Endothelial cell of hepatic sinusoid (primary cell): ENCODE data around the gene BEGAIN.

Source experiments
- in situ Hi-C: cut with HindIII; loops from 2 replicates; pipeline ENCODE4 v1.10.0; 2017; ENCODE audit warnings: low sequenced_read_pairs

Gene BEGAIN

GRCh38 chr14:100587086-100587762, at the start of gene BEGAIN:
Gene BEGAIN, minus strand, starts transcription at chr14:100587417. Its CDS starts 127 bp downstream, at chr14:100587290.
- in situ Hi-C loops: no loop called here

- in situ Hi-C loops: no loop called here
Measured at GRCh38 chr14:100636559-100636958, 49.3 kb upstream of the BEGAIN start.

DNA sequence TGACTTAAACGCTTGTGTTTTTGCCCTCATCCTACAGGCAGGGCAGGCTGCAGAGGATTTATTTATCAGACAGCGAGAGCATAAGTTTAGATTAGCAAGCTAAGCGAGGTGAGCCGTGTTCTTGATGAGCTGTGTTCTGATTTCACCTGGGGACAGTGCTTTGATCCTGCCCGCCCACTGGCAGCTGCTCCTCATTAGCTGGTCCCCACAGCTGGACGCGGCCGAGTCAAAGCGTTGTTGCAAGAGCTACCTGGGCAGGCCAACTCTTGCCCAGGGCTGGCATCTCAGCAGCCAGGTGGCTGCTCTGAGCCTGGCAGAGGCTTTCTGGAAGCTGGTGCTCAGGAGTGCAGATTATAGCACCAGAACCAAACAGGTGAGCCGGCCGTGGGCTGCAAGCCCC, 46.8 kb upstream of the BEGAIN start:
- in situ Hi-C loops: no loop called here

GRCh38 chr14:100633406-100633805, 46.2 kb upstream of the BEGAIN start:
- in situ Hi-C loops: no loop called here

- in situ Hi-C loops: no loop called here
Measured at GRCh38 chr14:100629696-100630095, 42.5 kb upstream of the BEGAIN start.

GRCh38 chr14:100629098-100629497, 41.9 kb upstream of the BEGAIN start:
- in situ Hi-C loops: no loop called here

DNA sequence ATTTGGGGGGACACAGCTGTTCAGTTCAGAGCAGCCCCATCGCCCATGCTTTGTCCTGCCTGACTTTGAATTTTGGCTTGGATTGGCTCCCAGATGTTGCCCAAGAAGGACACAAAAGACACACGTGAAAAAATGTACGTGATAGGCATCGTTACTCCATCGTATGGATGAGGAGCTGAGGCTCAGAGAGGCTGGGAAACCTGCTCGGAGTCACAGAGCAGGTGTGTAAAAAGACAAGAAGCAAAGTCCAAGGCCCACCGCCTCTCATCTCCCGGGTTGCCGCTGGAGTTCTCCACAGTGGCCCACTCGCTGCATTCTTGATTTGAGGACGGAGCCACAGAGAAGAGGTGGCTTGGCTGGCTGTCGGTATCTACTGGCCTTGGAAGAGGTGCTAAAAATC, 41.0 kb upstream of the BEGAIN start:
- in situ Hi-C loops: no loop called here

- in situ Hi-C loops: no loop called here
Measured at GRCh38 chr14:100626614-100627013, 39.4 kb upstream of the BEGAIN start.

DNA sequence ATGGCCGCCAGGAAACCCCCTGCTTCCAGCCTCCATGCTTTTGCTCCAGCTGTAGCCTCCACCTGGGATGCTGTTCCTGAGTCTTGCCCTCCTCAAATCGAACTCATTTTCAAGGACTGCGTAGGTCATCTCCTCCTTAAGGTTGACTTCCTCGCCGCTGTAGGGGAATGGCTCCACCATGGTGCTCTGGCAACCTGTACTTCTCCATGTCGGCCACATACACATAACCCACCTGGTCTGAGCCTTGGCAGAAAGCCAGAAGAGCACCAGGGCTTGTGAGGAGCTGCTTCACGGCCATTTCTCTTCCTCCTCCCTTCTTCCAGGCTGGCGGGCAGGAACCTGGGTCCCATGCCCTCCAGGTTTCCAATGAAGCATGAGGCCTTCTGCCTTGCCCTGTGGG, 36.7 kb upstream of the BEGAIN start:
- in situ Hi-C loops: no loop called here

GRCh38 chr14:100623557-100623956, 36.3 kb upstream of the BEGAIN start:
- in situ Hi-C loops: no loop called here

DNA sequence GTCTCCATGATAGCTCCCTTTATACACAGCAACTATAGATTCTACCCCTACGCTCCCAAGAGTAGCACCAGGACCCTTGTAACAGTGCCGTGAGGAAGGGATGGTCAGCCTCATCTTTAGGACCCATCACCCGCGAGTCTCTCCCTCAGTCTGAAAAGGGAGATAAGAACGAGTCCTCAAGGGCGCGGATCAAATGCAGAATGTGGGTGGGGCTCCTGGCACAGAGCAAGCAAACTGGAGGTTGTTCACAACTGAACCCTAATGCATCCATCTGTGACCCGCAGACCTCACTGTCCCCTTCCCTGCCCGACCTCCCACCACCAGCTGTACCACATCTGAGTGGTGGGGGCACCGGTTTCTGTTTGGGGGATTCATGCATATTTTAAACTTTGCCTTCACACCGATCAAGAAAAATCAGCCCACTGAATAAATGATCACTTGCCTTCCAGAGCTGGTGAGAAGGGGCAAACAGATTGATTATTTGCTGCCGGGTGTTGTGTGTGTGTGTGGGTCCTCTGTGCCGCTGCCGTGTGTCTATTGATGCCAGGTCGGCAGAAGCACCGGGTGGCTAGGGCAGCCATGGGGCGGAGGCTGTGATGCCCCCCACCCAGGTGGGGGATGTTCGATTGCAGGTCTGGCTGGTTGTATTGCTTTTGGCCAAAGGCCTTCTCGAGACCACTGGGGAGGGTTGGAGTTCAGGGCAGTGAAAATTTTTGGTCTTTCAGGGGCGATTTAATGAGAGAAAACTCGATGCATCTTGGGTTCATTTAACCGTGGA, 35.7 kb upstream of the BEGAIN start:
- in situ Hi-C loops: no loop called here

- in situ Hi-C loops: no loop called here
Measured at GRCh38 chr14:100622224-100622623, 35.0 kb upstream of the BEGAIN start.

DNA sequence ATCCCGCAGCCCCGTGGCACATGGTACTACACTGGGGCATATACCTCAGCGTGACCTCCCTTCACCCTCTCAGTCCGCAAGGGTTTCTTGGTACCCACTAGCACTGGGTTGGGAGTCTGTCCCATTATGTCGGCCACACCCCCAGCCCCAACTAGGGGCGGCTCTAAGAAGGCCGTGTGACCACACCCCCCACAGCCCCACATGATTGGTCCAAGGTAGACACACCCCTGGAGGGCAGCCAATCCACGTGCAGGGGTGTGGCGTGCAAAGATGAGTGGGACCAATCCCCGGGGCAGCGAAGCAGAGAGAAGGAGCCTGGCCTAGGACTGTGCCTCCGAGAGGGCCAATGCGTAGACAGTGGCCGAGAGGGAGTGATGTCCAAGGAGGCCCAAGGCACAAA, 34.6 kb upstream of the BEGAIN start:
- in situ Hi-C loops: no loop called here

- in situ Hi-C loops: no loop called here
Measured at GRCh38 chr14:100620255-100621100, 33.3 kb upstream of the BEGAIN start.

DNA sequence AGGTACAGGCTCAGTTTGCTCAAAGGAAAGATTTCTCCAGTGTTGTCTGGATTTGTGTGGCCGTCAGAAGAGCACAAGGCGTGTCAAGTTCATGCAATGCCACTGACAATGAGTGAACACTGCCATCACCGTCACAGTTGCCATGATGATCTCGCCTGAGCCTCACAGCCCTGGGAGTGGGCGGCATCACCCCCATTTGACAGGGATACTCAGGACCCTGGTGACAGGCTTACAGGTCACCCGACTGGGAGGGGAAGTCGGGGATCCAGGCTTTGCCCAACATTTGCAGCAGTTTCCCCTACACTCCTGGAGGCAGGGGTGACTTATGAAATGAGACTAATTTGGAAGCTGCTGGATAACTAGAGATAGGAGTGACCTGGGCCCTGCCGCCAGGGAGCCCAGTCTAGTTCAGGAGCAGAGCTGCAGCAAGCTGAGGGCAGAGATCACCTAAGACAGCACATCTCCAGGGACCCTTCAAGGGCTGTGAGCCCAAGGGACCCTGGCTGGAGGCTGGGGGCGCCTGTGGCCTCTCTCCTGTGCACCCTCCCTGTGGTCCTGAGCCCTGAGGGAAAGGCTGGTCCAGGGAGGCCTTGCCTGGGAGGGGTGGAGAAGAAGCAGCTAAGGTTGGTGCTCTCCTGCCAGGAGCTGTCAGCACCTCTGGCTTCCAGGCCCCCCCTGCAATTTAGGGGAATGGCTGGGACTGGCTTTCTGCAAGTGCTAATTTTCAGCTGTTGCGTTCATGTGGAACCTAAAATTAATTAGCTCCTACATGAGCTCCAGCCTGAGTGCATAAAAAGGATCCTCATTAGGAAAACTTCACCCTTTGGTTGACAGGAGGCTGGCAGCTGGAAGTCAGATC, 32.4 kb upstream of the BEGAIN start:
- in situ Hi-C loops: no loop called here

DNA sequence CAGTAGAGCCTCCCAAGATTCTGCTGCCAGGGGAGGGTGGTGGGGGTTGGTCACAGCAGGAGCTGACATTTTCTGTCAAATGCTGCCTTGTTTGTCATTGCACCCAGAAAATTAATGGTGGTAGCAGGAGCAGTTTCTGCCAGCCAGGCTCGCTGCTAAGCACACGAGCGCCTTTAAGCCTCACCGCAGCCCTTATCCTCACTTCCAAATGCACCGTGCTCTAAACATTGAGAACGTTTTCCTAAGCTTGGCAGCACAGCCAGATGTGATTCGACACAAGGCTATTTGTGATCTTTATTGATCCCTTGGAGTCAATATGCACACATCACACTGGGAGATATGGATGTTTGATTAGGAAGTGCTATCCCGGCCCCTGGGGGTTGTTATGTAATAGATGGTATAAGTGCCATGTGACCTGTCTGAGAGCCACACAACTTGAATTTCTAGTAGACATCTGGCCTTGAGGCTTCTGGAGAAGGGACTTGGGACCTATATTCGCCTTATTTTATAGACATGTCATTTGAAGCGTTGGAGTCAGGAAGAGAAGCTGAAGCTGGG, 31.6 kb upstream of the BEGAIN start:
- in situ Hi-C loops: no loop called here

DNA sequence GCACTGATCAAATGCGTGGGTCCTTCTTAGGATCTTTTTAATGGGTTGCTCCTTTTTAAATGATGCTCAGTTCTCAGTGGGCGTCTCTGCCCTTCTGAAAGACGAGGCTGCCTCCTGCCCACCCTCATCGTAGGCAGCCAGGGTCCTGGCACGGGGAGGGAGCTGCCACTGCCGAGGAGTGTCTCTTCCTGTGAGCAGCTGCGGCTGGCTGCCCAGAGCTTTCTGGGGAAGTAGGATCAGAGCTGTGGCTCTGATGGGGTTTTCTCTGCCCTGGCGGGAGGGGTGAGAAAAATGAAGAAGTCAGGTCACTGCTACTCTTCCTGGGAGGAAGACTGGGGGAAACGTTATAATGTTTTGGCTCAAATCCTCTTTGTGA, 31.1 kb upstream of the BEGAIN start:
- in situ Hi-C loops: no loop called here

- in situ Hi-C loops: no loop called here
Measured at GRCh38 chr14:100617410-100618317, 30.4 kb upstream of the BEGAIN start.

DNA sequence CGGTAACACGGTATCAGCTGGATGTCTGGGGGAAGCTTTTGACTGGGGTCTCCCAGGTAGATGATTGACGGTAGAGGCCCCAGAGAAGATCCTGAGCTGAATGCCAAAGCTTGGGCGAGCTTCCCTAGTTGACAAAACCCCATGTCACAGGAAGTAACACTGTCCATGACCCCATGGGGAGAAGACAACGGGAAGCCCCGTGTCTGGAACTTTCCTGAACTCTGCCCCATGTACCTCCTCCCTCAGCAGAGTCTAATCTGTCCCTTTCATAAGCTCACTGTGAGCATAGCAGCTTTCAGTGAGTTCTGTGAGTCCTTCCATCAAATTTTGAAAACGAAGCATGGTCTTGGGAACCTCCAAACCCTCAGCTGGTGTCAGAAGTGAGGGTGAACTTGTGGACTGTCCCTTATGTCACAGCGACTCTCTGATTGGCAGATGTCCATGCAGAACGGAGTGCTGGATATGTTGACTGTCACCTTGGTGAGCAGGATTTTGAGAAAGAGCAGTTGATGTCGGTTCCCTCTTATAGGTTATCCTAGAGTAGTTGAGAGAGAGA, 29.7 kb upstream of the BEGAIN start:
- in situ Hi-C loops: no loop called here
